ENCODE results near the gene BAIAP2L1. TPM values are rescaled to one million over a fixed set of nuclear protein-coding genes. Genes with fewer than 3 reads are reported as not detected.

The BAIAP2L1 gene
- total and polyA plus RNA-seq, 2 donors (not counting 3 experiments of a cell fraction or from before 2014, with no cell fraction given) = 0.32 to 1.1 TPM

GRCh38 chr7:98329791-98330373, 71.0 kb downstream of the BAIAP2L1 start:
- TF ChIP-seq MAX (IDR thresholded peaks at IDR 0.05; ENCODE audit: insufficient read depth, insufficient read length) (no peak), CTCF (IDR thresholded peaks at IDR 0.05; ENCODE audit: extremely low read depth in 1 of 2, insufficient read depth in 1 of 2, low read depth in 1 of 2, low read length in 2 of 2) (no peak)
- DNase-seq (ENCODE audit: low read depth, low spot score) = no peak
- dilution Hi-C loops (cut with MboI; ENCODE audit: extremely low pct_ligation_motif_present, low sequenced_read_pairs) = no loop called here
- H3K27me3 ChIP-seq (ENCODE audit: control insufficient read depth in 2 of 2, insufficient read depth in 2 of 2, low read length in 2 of 2) = peaks cover 0 to 2% of the 10 kb centered on the region in 2 experiments
- no peaks in the 10 kb centered on the region for H3K4me1 ChIP-seq (ENCODE audit: control insufficient read depth, extremely low read depth, insufficient read depth, low read length)
- no peak overlapping the region for H3K4me2 ChIP-seq (ENCODE audit: insufficient read depth, low read length)
- no peak overlapping the region for H3K27ac ChIP-seq (ENCODE audit: insufficient read depth, low read depth, low read length)
- no peak overlapping the region for H3K4me3 ChIP-seq (replicated peaks in 1 of 3; ENCODE audit: insufficient read depth in 1 of 3, low read depth in 1 of 3, low read length in 3 of 3)
- H3K9me3 ChIP-seq (replicated peaks; ENCODE audit: control insufficient read depth, insufficient read depth, low read length) = no peaks in the 10 kb centered on the region
- no peaks in the 10 kb centered on the region for H3K79me2 ChIP-seq (ENCODE audit: control insufficient read depth, insufficient read depth, low read length)
- H2AFZ ChIP-seq (ENCODE audit: low read depth, low read length) = no peak overlapping the region
- H3K9ac ChIP-seq (replicated peaks; ENCODE audit: extremely low read depth, insufficient read depth, low read length) = no peak overlapping the region
- no TSS peak for BruUV-seq (replicated peaks)
- ChIA-PET POLR2A (no interaction called here), CTCF (no interaction called here)
- no peaks in the 10 kb centered on the region for H4K20me1 ChIP-seq (replicated peaks; ENCODE audit: control insufficient read depth, extremely low read depth, insufficient read depth, low read length)
- no peak for FAIRE-seq
- H3K36me3 ChIP-seq (ENCODE audit: control insufficient read depth in 2 of 2, extremely low read depth in 1 of 2, insufficient read depth in 2 of 2, low read length in 2 of 2) = no peaks in the 10 kb centered on the region
- intact Hi-C loops (cut with micrococcal nuclease) = no loop called here
- no peaks in the 10 kb centered on the region for H3K9me1 ChIP-seq (replicated peaks; ENCODE audit: control insufficient read depth, extremely low read depth, insufficient read depth, low read length)

- H3K4me3 ChIP-seq (replicated peaks in 1 of 3; ENCODE audit: insufficient read depth in 1 of 3, low read depth in 1 of 3, low read length in 3 of 3) = no peak overlapping the region
- no peak overlapping the region for H2AFZ ChIP-seq (ENCODE audit: low read depth, low read length)
- no peak for DNase-seq (ENCODE audit: low read depth, low spot score)
- FAIRE-seq = no peak
- H3K9me3 ChIP-seq (replicated peaks; ENCODE audit: control insufficient read depth, insufficient read depth, low read length) = no peaks in the 10 kb centered on the region
- POLR2A ChIA-PET = no interaction called here
- H3K27ac ChIP-seq (ENCODE audit: insufficient read depth, low read depth, low read length) = no peak overlapping the region
- H3K9me1 ChIP-seq (replicated peaks; ENCODE audit: control insufficient read depth, extremely low read depth, insufficient read depth, low read length) = no peaks in the 10 kb centered on the region
- CTCF ChIA-PET = no interaction called here
- H3K4me2 ChIP-seq (ENCODE audit: insufficient read depth, low read length) = no peak overlapping the region
- no peak overlapping the region for H3K9ac ChIP-seq (replicated peaks; ENCODE audit: extremely low read depth, insufficient read depth, low read length)
- H3K4me1 ChIP-seq (ENCODE audit: control insufficient read depth, extremely low read depth, insufficient read depth, low read length) = no peaks in the 10 kb centered on the region
- intact Hi-C loops (cut with micrococcal nuclease) = no loop called here
- no peak for TF ChIP-seq JUN (IDR thresholded peaks at IDR 0.05; ENCODE audit: borderline replicate concordance, insufficient read depth, insufficient read length, low read depth)
- no peak for TF ChIP-seq MAX (IDR thresholded peaks at IDR 0.05; ENCODE audit: insufficient read depth, insufficient read length)
- dilution Hi-C loops (cut with MboI; ENCODE audit: extremely low pct_ligation_motif_present, low sequenced_read_pairs) = no loop called here
- H4K20me1 ChIP-seq (replicated peaks; ENCODE audit: control insufficient read depth, extremely low read depth, insufficient read depth, low read length) = no peaks in the 10 kb centered on the region
- H3K27me3 ChIP-seq (ENCODE audit: control insufficient read depth in 2 of 2, insufficient read depth in 2 of 2, low read length in 2 of 2) = peaks cover 0 to 2% of the 10 kb centered on the region in 2 experiments
- H3K36me3 ChIP-seq (ENCODE audit: control insufficient read depth in 2 of 2, extremely low read depth in 1 of 2, insufficient read depth in 2 of 2, low read length in 2 of 2) = no peaks in the 10 kb centered on the region
- H3K79me2 ChIP-seq (ENCODE audit: control insufficient read depth, insufficient read depth, low read length) = no peaks in the 10 kb centered on the region
- BruUV-seq (replicated peaks) = no TSS peak
These were observed 71.6 kb downstream of the BAIAP2L1 start for GRCh38 chr7:98329100-98329790.

Data from endothelial cell of umbilical vein (primary cell).